ENCODE results near the gene DHX36. TPM values are rescaled to one million over a fixed set of nuclear protein-coding genes. Genes with fewer than 3 reads are reported as not detected.

Gene DHX36
- total RNA-seq, 2 experiments from 2014 or later = 128 TPM

DNA sequence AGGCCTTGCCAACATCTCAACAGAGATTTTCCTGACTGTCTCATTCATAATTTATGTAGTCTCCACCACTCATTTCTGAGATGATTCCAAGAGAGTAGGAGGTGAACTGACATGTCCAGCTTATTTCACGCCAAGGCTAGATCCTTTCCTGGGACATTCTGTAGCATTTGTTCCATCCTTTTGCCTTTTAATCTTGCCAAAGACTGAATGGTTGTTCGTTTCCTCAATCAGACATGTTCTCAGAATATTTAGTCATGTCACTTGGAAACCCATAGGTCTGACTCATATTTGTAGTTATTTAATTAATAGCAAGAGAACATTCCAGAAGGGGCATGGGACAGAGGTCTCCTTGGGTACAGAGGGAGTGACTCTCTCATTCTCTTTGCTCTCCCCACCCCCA, 80.9 kb downstream of the DHX36 start:
- Mint-ChIP-seq H3K9me3 (no peaks in the 10 kb centered on the region), H3K4me3 (no peak overlapping the region), H3K36me3 (ENCODE audit: low read depth) (no peaks in the 10 kb centered on the region), H3K27me3 (no peaks in the 10 kb centered on the region), H3K27ac (no peak overlapping the region), H3K4me1 (ENCODE audit: low read depth) (no peaks in the 10 kb centered on the region)
- Histone ChIP-seq H3K36me3 (ENCODE audit: insufficient read depth, low read length) (no peaks in the 10 kb centered on the region), H3K27ac (ENCODE audit: low read depth in 1 of 2, low read length in 2 of 2) (no peak overlapping the region), H3K27me3 (ENCODE audit: control insufficient read depth in 1 of 2, insufficient read depth in 2 of 2, low read length in 2 of 2) (no peaks in the 10 kb centered on the region), H3K9me3 (ENCODE audit: control insufficient read depth in 1 of 2, insufficient read depth in 1 of 2, low read length in 2 of 2) (no peaks in the 10 kb centered on the region), H3K4me1 (ENCODE audit: insufficient read depth, low read length) (no peaks in the 10 kb centered on the region), H3K4me3 (ENCODE audit: low read length) (no peak overlapping the region)
- TF ChIP-seq, protein P1, sequence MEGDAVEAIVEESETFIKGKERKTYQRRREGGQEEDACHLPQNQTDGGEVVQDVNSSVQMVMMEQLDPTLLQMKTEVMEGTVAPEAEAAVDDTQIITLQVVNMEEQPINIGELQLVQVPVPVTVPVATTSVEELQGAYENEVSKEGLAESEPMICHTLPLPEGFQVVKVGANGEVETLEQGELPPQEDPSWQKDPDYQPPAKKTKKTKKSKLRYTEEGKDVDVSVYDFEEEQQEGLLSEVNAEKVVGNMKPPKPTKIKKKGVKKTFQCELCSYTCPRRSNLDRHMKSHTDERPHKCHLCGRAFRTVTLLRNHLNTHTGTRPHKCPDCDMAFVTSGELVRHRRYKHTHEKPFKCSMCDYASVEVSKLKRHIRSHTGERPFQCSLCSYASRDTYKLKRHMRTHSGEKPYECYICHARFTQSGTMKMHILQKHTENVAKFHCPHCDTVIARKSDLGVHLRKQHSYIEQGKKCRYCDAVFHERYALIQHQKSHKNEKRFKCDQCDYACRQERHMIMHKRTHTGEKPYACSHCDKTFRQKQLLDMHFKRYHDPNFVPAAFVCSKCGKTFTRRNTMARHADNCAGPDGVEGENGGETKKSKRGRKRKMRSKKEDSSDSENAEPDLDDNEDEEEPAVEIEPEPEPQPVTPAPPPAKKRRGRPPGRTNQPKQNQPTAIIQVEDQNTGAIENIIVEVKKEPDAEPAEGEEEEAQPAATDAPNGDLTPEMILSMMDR (IDR thresholded peaks at IDR 0.05) = no peak
- intact Hi-C loops (cut with DNase I, micrococcal nuclease) = no loop called here
- ATAC-seq (ENCODE audit: poor library complexity) (no peak), DNase-seq (no peak)
- POLR2A ChIA-PET = no interaction called here
- CTCF ChIA-PET = no interaction called here

GRCh38 chr3:154242766-154243165, 81.5 kb downstream of the DHX36 start:
- Mint-ChIP-seq H3K9me3 (no peaks in the 10 kb centered on the region), H3K36me3 (ENCODE audit: low read depth) (no peaks in the 10 kb centered on the region), H3K27me3 (no peaks in the 10 kb centered on the region), H3K27ac (no peak overlapping the region), H3K4me3 (no peak overlapping the region), H3K4me1 (ENCODE audit: low read depth) (no peaks in the 10 kb centered on the region)
- Histone ChIP-seq H3K9me3 (ENCODE audit: control insufficient read depth in 1 of 2, insufficient read depth in 1 of 2, low read length in 2 of 2) (no peaks in the 10 kb centered on the region), H3K27ac (ENCODE audit: low read depth in 1 of 2, low read length in 2 of 2) (no peak overlapping the region), H3K27me3 (ENCODE audit: control insufficient read depth in 1 of 2, insufficient read depth in 2 of 2, low read length in 2 of 2) (no peaks in the 10 kb centered on the region), H3K4me3 (ENCODE audit: low read length) (no peak overlapping the region), H3K36me3 (ENCODE audit: insufficient read depth, low read length) (no peaks in the 10 kb centered on the region), H3K4me1 (ENCODE audit: insufficient read depth, low read length) (no peaks in the 10 kb centered on the region)
- TF ChIP-seq, protein P1 (IDR thresholded peaks at IDR 0.05) = no peak
- ChIA-PET CTCF (no interaction called here), POLR2A (no interaction called here)
- intact Hi-C loops (cut with DNase I, micrococcal nuclease) = no loop called here
- DNase-seq (no peak), ATAC-seq (ENCODE audit: poor library complexity) (no peak)

DNA sequence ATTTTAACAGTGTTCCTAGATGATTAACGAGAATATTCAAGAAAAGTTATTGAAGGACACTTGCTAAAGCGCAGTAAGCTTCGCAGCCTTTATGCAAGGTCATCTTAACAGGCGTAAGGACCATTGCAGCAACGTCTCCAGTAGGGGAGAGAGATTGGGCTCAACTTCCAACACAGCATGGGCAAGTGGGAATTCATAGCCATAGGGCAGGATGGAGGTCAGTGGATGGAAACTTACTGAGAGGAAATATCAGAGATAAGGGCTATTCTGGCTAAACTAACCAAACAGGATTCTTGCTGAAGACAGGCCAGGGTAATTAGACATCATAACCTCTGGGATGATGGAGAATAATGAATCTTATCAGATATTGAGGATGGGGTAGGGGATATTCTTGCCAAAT, 82.8 kb downstream of the DHX36 start:
- no peaks in the 10 kb centered on the region for H3K27me3 Mint-ChIP-seq
- no peak for DNase-seq
- no peak overlapping the region for H3K4me3 Mint-ChIP-seq
- H3K9me3 Mint-ChIP-seq = no peaks in the 10 kb centered on the region
- H3K27ac ChIP-seq (ENCODE audit: low read depth in 1 of 2, low read length in 2 of 2) = no peak overlapping the region
- H3K27me3 ChIP-seq (ENCODE audit: control insufficient read depth in 1 of 2, insufficient read depth in 2 of 2, low read length in 2 of 2) = no peaks in the 10 kb centered on the region
- H3K27ac Mint-ChIP-seq = no peak overlapping the region
- H3K9me3 ChIP-seq (ENCODE audit: control insufficient read depth in 1 of 2, insufficient read depth in 1 of 2, low read length in 2 of 2) = no peaks in the 10 kb centered on the region
- no peaks in the 10 kb centered on the region for H3K4me1 ChIP-seq (ENCODE audit: insufficient read depth, low read length)
- no peak for ATAC-seq (ENCODE audit: poor library complexity)
- no peaks in the 10 kb centered on the region for H3K36me3 ChIP-seq (ENCODE audit: insufficient read depth, low read length)
- CTCF ChIA-PET = interaction anchor here (0.6 kb wide), 1 partner anchor 1387 kb away, joined by 4 read pairs; no protein-coding TSS in a partner anchor
- no peaks in the 10 kb centered on the region for H3K36me3 Mint-ChIP-seq (ENCODE audit: low read depth)
- intact Hi-C loops (cut with DNase I, micrococcal nuclease) = no loop called here
- no peak overlapping the region for H3K4me3 ChIP-seq (ENCODE audit: low read length)
- TF ChIP-seq, protein P1 (IDR thresholded peaks at IDR 0.05) = no peak
- H3K4me1 Mint-ChIP-seq (ENCODE audit: low read depth) = no peaks in the 10 kb centered on the region
- POLR2A ChIA-PET = no interaction called here
